GM12875 (cell line): ENCODE results near the gene ASPG.

ENCODE experiments used
- H3K4me3 ChIP-seq: one replicate; pipeline ENCODE4 v1.5.1; 2011; ENCODE audit warnings: low read depth, low read length, control low read depth
- CTCF ChIP-seq: IDR thresholded peaks from 2 replicates; pipeline ENCODE4 v1.5.1; 2011; ENCODE audit warnings: low read depth, mild to moderate bottlenecking, control low read depth, inconsistent platforms, low read length, moderate library complexity, borderline replicate concordance; ENCODE audit not compliant: insufficient read depth

The ASPG gene

GRCh38 chr14:104111301-104112112 is 26.0 kb downstream of the ASPG start:
- TF ChIP-seq CTCF, result no peak
- H3K4me3 ChIP-seq, result no peak overlapping the region

- H3K4me3 ChIP-seq, result no peak overlapping the region
- no peak for TF ChIP-seq CTCF
Measured at GRCh38 chr14:104112113-104112505, 26.6 kb downstream of the ASPG start.

GRCh38 chr14:104112609-104113571 is 27.4 kb downstream of the ASPG start:
- no peak overlapping the region for H3K4me3 ChIP-seq
- no peak for TF ChIP-seq CTCF

- H3K4me3 ChIP-seq, result no peak overlapping the region
- TF ChIP-seq CTCF, result no peak
Measured at GRCh38 chr14:104113631-104114420, 28.3 kb downstream of the ASPG start.

- no peak overlapping the region for H3K4me3 ChIP-seq
- no peak for TF ChIP-seq CTCF
Measured at GRCh38 chr14:104114421-104115130, 29.1 kb downstream of the ASPG start.

GRCh38 chr14:104115131-104115600 is 29.7 kb downstream of the ASPG start:
- TF ChIP-seq CTCF, result no peak
- H3K4me3 ChIP-seq, result no peak overlapping the region
